Naive thymus-derived CD8-positive, alpha-beta T cell (primary cell): Measurements from ENCODE around the gene SENP1. TPM values are rescaled to one million over a fixed set of nuclear protein-coding genes. Genes with fewer than 3 reads are reported as not detected.

ENCODE experiments used
- ATAC-seq, 2 donors: fragments of 150-1000 bp; cut with Tn5 transposase in 1 of 2; sonication (Bioruptor Pico), chemical (Tn5 transposase) in 1 of 2; 1 replicate in 1 of 2; 2 replicates in 1 of 2; pipeline ENCODE4 v1.10.0; 2021; ENCODE audit warnings: mild to moderate bottlenecking in 2 of 2, moderate library complexity in 2 of 2
- POLR2A ChIA-PET: fragments of 350-600 bp; sonication (Branson Sonifier 250); formaldehyde crosslinking; loops from one replicate; lab custom pipeline; 2021; ENCODE audit warnings: antibody characterized with exemption; lab: Charles Lee
- DNase-seq, 10 donors: peaks; one replicate each; pipeline versions ENCODE4 v3.0.0 to v3.0.0-alpha.2; 2020 to 2022
- H3K27ac Mint-ChIP-seq, 10 donors: one replicate each; pipeline ENCODE4 v1.8.0; 2020 to 2022; ENCODE audit warnings: mild to moderate bottlenecking in 10 of 10, mixed read lengths in 10 of 10, moderate library complexity in 4 of 10, inconsistent platforms in 1 of 10
- H3K27me3 Mint-ChIP-seq, 5 donors: one replicate each; pipeline ENCODE4 v1.8.0; 2021 to 2022; ENCODE audit warnings: mixed read lengths in 5 of 5
- H3K36me3 Mint-ChIP-seq, 3 donors: one replicate each; pipeline ENCODE4 v1.8.0; 2020 to 2022; ENCODE audit warnings: mixed read lengths in 3 of 3, mild to moderate bottlenecking in 2 of 3, inconsistent platforms in 1 of 3
- H3K4me1 Mint-ChIP-seq, 4 donors: one replicate each; pipeline ENCODE4 v1.8.0; 2021 to 2022; ENCODE audit warnings: mixed read lengths in 4 of 4
- H3K4me3 Mint-ChIP-seq, 10 donors: one replicate each; pipeline ENCODE4 v1.8.0; 2020 to 2022; ENCODE audit warnings: mild to moderate bottlenecking in 10 of 10, mixed read lengths in 10 of 10, moderate library complexity in 6 of 10, inconsistent platforms in 1 of 10
- H3K9me3 Mint-ChIP-seq, 9 donors: one replicate each; pipeline ENCODE4 v1.8.0; 2020 to 2022; ENCODE audit warnings: mixed read lengths in 9 of 9, mild to moderate bottlenecking in 3 of 9, inconsistent platforms in 1 of 9, moderate library complexity in 1 of 9
- polyA plus RNA-seq, 3 donors: library from polyadenylated mRNA; unstranded; fragments of 300-500 nt; fragmentation: Illumina TruSeq; gene quantifications; one replicate each; pipeline ENCODE4 v1.2.3, GENCODE V29; 2021
- total RNA-seq, 8 experiments: library from RNA in 2 of 8; stranded (reverse) in 2 of 8; gene quantifications; one replicate each; pipeline ENCODE4 v1.2.3 and lab custom pipeline; 2021 to 2026

SENP1 gene
- total and polyA plus RNA-seq, 5 experiments from 2014 or later, result 9.9 to 37.0 (median 11.9) TPM

DNA sequence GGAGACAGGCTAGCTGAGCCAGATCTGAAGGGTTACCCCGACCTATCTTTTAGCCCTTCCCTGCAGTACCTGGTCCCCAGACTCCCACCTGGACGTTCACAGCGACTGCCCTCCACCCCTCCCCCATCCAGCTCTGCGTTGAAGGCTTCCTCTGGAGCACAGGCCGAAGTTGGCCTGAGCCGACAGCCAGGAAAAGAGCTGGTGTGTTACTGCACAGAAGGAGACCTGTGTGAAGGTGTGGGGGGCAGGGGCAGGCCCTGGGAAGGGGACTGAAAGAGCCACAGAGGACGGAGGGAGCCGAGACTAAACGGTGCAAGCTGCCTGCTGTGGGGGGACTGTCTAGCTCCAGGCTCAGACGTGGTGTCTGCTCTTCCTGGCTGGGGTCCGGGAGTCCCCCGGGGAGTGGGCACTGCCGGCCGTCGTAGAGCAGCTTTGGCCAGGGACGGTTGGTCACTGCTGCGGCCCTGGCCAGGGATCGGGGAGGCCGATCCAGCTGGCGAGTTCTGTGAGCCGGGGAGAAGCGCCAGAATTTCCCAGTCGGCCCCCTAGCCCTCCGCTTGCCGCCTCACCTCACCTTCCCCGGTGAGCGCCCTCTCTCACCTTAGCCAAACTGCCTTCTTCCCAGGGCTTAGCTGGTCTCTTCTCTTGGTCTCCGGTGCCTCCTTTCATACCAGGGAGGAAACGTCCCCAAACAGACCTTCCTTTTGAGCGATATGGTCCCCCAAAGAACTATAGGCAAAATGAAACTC, 100.7 kb downstream of the SENP1 start:
- peaks cover 52 to 92% (median 77%) of the 10 kb centered on the region in 5 donors for H3K27me3 Mint-ChIP-seq
- H3K4me3 Mint-ChIP-seq, result peak overlapping the region; percentile 58 to 84 (median 78)
- peaks cover 22 to 43% (median 39%) of the 10 kb centered on the region in 4 donors for H3K4me1 Mint-ChIP-seq
- H3K9me3 Mint-ChIP-seq, result no peaks in the 10 kb centered on the region
- peak overlapping the region in 2 of 10 donors; percentile 19 to 24 for H3K27ac Mint-ChIP-seq
- H3K36me3 Mint-ChIP-seq, result no peaks in the 10 kb centered on the region
- DNase-seq, result no peak
- POLR2A ChIA-PET, result interaction anchor here (1.0 kb wide), 2 partner anchors 152 to 153 kb away, joined by 3 read pairs; partner anchors contain the start of gene ASB8
- no peak for ATAC-seq

DNA sequence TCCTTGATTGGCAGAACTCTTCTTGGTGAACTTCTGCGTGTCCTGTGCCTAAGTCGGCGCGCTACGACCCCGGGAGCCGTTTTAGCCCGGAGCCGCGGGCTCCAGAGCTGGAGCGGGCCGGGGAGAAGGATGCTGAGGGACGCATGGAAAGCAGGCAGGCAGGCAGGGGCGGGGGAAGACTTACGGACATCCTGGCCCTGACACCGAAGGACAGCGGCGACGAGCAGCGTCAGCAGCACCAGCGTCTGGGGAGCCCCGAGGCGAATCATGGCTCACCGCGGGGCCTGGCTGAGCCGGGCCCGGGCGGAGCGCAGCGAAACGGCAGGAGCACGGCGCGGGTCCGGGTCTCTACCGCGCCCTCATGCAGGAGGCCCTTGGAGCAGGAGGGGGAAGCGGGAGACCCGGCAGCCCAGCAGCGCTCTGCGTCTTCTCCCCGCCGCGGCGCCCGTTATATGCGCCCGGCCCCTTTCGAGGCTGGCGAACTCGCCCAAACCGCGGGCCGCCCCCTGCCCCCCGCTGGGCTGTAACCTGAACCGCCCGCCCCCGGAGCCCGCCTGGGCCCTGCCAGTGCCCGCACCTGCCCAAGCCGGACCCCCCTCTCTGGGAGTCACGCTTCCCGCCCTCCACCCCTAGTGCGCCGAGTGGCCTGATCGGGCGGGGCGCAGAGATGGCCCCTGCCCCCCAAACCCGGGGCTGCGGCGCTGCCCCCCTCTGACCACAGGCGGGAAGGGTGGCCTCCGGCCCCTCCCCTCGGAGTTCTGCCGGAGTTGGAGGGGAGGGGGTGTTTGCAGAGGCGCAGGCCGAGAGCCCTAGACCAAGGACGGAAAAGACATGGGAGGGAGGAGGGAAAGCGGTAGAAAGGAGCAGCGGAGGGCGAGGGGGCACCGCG, 101.6 kb downstream of the SENP1 start, which contains the start of gene COL2A1:
Gene COL2A1 (minus strand): TSS at position 424 of the 889 bp plus-strand sequence. CDS start 155 bp downstream, at position 269.
- peak in 1 of 10 donors; percentile 22 for DNase-seq
- peaks cover 55 to 92% (median 77%) of the 10 kb centered on the region in 5 donors for H3K27me3 Mint-ChIP-seq
- H3K9me3 Mint-ChIP-seq, result no peaks in the 10 kb centered on the region
- H3K4me3 Mint-ChIP-seq, result peak within 1 kb of the TSS; percentile 66 to 86 (median 80)
- no peaks in the 10 kb centered on the region for H3K36me3 Mint-ChIP-seq
- POLR2A ChIA-PET, result interaction anchor here (1.0 kb wide), 3 partner anchors 120 to 154 kb away, joined by 3 to 5 read pairs (median 3); partner anchors contain the start of gene ASB8
- peaks cover 21 to 43% (median 39%) of the 10 kb centered on the region in 4 donors for H3K4me1 Mint-ChIP-seq
- peak within 1 kb of the TSS in 2 of 10 donors; percentile 24 to 56 for H3K27ac Mint-ChIP-seq
- peak; percentile 52 to 53 for ATAC-seq

DNA sequence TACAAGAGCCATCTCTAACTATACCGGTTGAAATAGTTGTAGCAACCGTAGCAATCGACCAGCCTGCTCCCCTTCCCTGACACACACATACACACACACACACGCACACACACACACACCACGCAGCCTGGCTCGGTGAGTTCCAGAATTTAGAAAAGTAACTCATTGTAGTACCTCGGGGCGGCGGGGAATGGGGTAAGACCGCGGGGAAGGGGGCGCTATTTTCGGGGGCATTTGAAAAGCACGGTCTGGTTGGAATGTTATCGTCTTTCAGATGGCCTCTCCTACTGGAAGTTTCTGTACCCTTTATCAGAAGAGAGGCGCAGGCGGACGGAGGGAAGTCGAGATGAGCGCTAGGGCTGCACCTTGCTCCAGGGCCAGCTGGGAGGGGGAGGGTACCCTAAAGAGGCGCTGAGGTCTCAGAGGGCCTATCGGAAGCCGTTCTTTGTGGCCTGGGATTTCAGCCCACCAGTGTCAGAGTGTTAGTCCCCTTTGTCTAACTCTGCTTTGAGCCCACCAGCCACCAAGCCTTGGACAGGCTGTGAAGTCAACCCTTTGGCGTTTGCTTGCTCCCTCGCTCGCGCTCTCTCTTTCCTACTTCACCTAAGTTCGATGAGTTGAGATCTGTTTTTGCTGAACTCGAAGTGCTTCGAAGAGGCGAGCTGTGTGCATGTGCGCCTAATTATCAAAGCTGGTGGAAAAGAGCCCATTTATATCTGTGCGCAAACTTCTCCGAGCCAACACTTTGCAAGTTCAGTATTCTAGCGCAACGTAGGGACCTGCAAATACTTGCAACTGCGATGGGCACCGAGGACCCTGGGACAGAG, 102.4 kb downstream of the SENP1 start:
- POLR2A ChIA-PET, result interaction anchor here (1.0 kb wide), 2 partner anchors 119 to 155 kb away, joined by 3 to 5 read pairs; no protein-coding TSS in a partner anchor
- peak overlapping the region; percentile 66 to 86 (median 79) for H3K4me3 Mint-ChIP-seq
- H3K36me3 Mint-ChIP-seq, result no peaks in the 10 kb centered on the region
- H3K4me1 Mint-ChIP-seq, result peaks cover 23 to 43% (median 39%) of the 10 kb centered on the region in 4 donors
- ATAC-seq (peak; percentile 38 to 43), DNase-seq (peak in 1 of 10 donors; percentile 21)
- H3K27ac Mint-ChIP-seq, result peak overlapping the region in 1 of 10 donors; percentile 56
- H3K27me3 Mint-ChIP-seq, result peaks cover 52 to 92% (median 77%) of the 10 kb centered on the region in 5 donors
- H3K9me3 Mint-ChIP-seq, result no peaks in the 10 kb centered on the region

DNA sequence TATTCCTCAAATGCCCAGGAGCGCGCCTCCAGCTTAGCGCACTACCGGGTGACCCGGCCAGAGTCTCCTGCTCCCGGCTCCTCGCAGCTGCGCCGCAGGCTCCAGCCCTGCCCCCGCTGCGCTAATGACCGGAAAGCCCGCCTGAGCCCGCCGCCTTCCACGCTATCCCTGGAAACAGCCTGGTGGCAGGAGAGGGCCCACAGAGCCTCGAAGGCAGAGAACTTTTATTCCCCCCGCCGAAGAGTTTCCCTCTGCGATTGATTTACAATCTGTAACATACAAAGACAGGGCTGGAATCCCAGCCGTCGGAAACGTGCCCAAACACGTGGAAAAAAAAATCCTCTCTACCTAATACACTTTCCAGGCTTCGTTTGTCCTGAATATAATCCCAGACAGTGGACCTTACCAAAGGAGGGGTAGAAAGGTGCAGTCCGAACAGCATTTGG, 103.1 kb downstream of the SENP1 start:
- DNase-seq (peak in 1 of 10 donors; percentile 15), ATAC-seq (no peak)
- Mint-ChIP-seq H3K4me1 (peaks cover 23 to 43% (median 39%) of the 10 kb centered on the region in 4 donors), H3K27me3 (peaks cover 57 to 92% (median 77%) of the 10 kb centered on the region in 5 donors), H3K4me3 (peak overlapping the region; percentile 66 to 86 (median 79)), H3K9me3 (no peaks in the 10 kb centered on the region), H3K27ac (no peak overlapping the region), H3K36me3 (no peaks in the 10 kb centered on the region)
- POLR2A ChIA-PET, result no interaction called here

DNA sequence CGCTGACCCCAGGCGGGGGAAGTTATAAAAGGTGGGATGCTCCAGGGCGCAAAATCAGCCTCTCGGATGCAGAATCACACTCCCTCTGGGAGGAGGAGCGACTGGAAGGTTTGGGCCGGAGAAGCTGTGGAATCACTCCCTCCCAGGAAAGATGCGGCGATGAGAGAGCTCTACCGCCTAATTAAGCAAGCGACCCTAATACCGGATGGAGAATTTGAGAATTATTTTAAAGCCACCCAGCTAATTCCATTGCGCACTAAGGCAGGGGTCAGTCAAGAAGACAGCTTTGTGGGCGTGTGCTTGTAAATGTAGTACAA, 103.5 kb downstream of the SENP1 start:
- H3K9me3 Mint-ChIP-seq, result no peaks in the 10 kb centered on the region
- H3K27ac Mint-ChIP-seq, result no peak overlapping the region
- H3K36me3 Mint-ChIP-seq, result no peaks in the 10 kb centered on the region
- POLR2A ChIA-PET, result interaction anchor here (0.5 to 0.9 kb wide), 2 partner anchors 11 to 118 kb away, joined by 3 read pairs; no protein-coding TSS in a partner anchor
- peak overlapping the region; percentile 57 to 86 (median 80) for H3K4me3 Mint-ChIP-seq
- DNase-seq (no peak), ATAC-seq (no peak)
- H3K4me1 Mint-ChIP-seq, result peaks cover 23 to 43% (median 39%) of the 10 kb centered on the region in 4 donors
- H3K27me3 Mint-ChIP-seq, result peaks cover 56 to 92% (median 75%) of the 10 kb centered on the region in 5 donors

DNA sequence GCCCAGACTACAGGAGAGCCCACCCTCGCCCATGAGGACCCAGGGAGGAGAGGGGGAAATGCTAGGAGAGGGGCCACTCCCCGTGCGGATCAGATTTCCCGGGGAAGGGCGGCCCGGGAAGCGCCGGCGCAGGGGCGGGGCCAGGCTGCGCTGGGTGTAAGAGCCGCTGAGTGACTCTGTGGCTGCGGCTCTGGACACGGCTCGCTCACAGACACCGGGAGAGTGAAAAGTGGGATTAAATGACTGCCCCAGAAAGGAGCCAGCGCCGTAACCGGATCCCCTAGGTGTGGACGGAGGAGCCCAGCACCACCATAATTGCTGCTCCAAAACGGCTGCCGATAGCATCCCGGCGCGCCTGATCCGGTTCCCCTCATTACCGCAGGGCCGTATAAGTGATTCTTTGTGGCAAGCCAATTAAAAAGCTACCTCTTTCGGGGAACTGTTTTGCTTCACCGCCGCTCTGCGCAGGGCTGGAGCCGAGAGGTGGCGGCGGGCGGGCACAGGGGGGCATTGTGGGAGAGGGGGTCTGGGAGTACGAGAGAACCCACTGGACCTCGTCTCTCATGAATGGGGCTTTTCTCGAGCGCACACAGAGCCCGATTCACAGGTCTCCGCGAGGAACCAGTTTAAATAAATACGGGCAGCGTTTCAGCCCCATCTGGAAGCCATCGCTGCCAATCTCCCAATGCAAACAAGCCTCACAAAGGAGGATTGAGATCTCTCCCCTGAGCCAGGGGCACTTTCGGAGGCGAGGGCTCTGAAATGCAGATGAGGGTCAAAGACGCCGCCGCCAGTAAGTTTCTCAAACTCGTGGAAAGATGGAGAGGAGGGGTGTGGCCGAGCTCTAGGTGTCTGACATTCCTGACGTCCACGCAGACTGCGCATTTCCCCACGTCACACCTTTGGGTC, 104.1 kb downstream of the SENP1 start:
- H3K4me1 Mint-ChIP-seq, result peaks cover 23 to 43% (median 39%) of the 10 kb centered on the region in 4 donors
- no peaks in the 10 kb centered on the region for H3K9me3 Mint-ChIP-seq
- H3K27me3 Mint-ChIP-seq, result peaks cover 53 to 92% (median 71%) of the 10 kb centered on the region in 5 donors
- peak overlapping the region; percentile 57 to 86 (median 80) for H3K4me3 Mint-ChIP-seq
- DNase-seq (peak in 2 of 10 donors; percentile 8 to 54), ATAC-seq (peak; percentile 22 to 42)
- POLR2A ChIA-PET, result interaction anchor here (0.5 to 0.9 kb wide), 2 partner anchors 10 to 118 kb away, joined by 3 read pairs; no protein-coding TSS in a partner anchor
- H3K27ac Mint-ChIP-seq, result no peak overlapping the region
- H3K36me3 Mint-ChIP-seq, result no peaks in the 10 kb centered on the region

DNA sequence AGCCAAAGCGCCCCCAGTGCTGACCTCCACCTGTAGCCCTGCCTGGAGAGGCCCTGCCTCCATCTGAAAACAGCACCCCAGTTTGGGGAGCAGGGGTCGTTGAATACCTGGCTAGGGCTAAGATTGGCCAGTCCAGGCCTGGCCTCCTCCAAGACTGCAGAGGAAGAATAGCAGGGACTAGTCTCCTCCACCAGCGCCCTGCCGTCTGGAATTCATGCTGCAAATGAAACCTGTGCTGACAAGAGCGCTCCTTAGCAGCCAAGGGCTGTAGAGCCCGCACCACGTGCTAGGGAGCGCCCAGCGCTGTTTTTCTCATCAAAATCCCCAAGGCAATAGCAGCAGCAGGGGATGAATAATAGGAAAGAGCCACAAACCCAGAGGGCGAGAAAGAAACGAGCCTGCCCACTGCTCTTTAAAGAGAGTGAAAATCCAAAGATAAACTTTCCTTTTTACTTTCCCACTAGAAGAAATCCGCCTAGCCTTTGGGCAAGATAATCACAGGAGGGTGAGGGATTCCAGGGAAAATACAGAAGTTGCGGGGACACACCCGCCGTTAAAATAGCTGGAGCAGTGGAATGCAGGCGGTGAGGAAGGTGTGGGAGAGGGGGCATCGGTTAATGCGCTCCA, 104.9 kb downstream of the SENP1 start:
- POLR2A ChIA-PET, result no interaction called here
- DNase-seq, result peak in 1 of 10 donors; percentile 34
- H3K36me3 Mint-ChIP-seq, result no peaks in the 10 kb centered on the region
- ATAC-seq, result peak in 1 of 2 donors; percentile 4
- peaks cover 50 to 92% (median 66%) of the 10 kb centered on the region in 5 donors for H3K27me3 Mint-ChIP-seq
- H3K9me3 Mint-ChIP-seq, result no peaks in the 10 kb centered on the region
- H3K27ac Mint-ChIP-seq, result no peak overlapping the region
- H3K4me1 Mint-ChIP-seq, result peaks cover 23 to 43% (median 39%) of the 10 kb centered on the region in 4 donors
- peak overlapping the region; percentile 57 to 86 (median 78) for H3K4me3 Mint-ChIP-seq

DNA sequence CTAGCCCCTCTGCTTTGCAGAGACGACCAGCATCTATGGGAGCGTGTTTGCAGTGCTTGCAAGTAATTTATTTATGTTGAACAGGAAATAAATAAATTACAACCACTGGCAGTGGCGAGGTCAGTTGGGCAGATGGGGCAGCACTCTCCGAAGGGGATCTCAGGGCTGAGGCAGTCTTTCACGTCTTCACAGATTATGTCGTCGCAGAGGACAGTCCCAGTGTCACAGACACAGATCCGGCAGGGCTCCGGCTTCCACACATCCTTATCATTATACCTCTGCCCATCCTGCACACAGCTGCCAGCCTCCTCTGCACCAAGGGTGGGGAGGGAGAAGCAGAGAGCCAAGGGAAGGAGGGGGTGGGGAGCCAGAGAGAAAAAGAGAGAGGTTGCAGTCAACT, 106.1 kb downstream of the SENP1 start:
- POLR2A ChIA-PET, result interaction anchor here (0.6 kb wide), 1 partner anchor 8 kb away, joined by 3 read pairs; no protein-coding TSS in a partner anchor
- no peaks in the 10 kb centered on the region for H3K36me3 Mint-ChIP-seq
- peaks cover 23 to 36% (median 34%) of the 10 kb centered on the region in 4 donors for H3K4me1 Mint-ChIP-seq
- DNase-seq (no peak), ATAC-seq (no peak)
- H3K4me3 Mint-ChIP-seq, result no peak overlapping the region
- peaks cover 47 to 94% (median 69%) of the 10 kb centered on the region in 5 donors for H3K27me3 Mint-ChIP-seq
- H3K9me3 Mint-ChIP-seq, result no peaks in the 10 kb centered on the region
- H3K27ac Mint-ChIP-seq, result no peak overlapping the region

DNA sequence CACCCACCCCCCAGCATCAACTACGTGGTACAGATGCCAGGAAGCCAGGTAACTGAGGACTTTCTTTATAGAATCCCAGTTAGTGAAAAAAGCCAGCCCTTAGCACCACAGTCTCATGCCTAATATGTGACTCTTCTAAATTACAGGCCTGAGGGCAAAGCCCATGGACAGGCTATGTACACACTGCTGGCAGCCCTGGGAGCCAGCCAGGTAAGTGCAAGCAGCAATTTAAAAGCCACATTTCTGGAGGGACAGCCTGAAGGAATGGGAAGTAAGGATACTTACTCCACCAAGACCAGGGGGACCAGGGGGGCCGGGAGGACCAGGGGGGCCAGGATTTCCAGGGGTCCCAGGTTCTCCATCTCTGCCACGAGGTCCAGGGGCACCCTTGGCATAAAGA, 108.6 kb downstream of the SENP1 start:
- POLR2A ChIA-PET, result no interaction called here
- DNase-seq (no peak), ATAC-seq (no peak)
- Mint-ChIP-seq H3K4me1 (peaks cover 13 to 16% (median 14%) of the 10 kb centered on the region in 4 donors), H3K9me3 (no peaks in the 10 kb centered on the region), H3K4me3 (no peak overlapping the region), H3K27ac (no peak overlapping the region), H3K36me3 (no peaks in the 10 kb centered on the region), H3K27me3 (peaks cover 40 to 92% (median 62%) of the 10 kb centered on the region in 5 donors)

DNA sequence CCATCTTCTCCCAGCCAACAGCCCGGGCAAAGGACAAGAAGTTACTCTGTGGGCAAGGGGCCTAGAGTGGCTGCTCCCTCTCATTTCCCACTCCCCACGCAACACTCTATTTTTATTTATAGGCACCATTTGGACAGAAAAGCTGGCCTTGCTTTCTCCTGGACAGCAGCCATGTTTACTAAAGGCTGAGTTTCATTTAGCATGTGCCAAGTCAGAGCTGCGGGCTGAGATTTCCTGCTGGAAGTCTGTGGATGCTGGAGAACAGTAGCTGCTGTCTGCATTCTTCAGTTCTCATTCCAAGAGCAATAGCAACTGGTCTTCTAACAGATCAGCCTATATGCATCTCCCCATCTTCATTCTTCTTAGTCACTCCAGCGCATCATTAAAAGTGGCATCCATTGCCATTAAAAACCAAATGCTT, 109.9 kb downstream of the SENP1 start:
- Mint-ChIP-seq H3K27ac (no peak overlapping the region), H3K4me3 (no peak overlapping the region), H3K4me1 (peaks cover 3 to 16% (median 6%) of the 10 kb centered on the region in 4 donors), H3K27me3 (peaks cover 33 to 79% (median 53%) of the 10 kb centered on the region in 5 donors), H3K36me3 (no peaks in the 10 kb centered on the region), H3K9me3 (no peaks in the 10 kb centered on the region)
- DNase-seq (no peak), ATAC-seq (no peak)
- POLR2A ChIA-PET, result no interaction called here
